HG03575 (cell line): ENCODE measurements around the gene GALNT1.

Experiments used
- ATAC-seq: cut with Tn5 transposase; IDR thresholded peaks from one replicate; pipeline ENCODE4 v1.9.1; 2021; ENCODE audit not compliant: unreplicated experiment, insufficient number of reproducible peaks, low FRiP score; ENCODE audit errors: extremely low read depth

Gene GALNT1

GRCh38 chr18:35580701-35581539 is 620 bp upstream of the GALNT1 start:
- no peak for ATAC-seq

GRCh38 chr18:35581898-35582641 is 530 bp downstream of the GALNT1 start:
- no peak for ATAC-seq

- ATAC-seq = no peak
Observed at GRCh38 chr18:35582899-35583558, 1.5 kb downstream of the GALNT1 start.

- no peak for ATAC-seq
Observed at GRCh38 chr18:35584735-35585134, 3.2 kb downstream of the GALNT1 start.

- ATAC-seq = no peak
Observed at GRCh38 chr18:35585608-35586007, 4.1 kb downstream of the GALNT1 start.

- ATAC-seq = no peak
Observed at GRCh38 chr18:35588122-35588521, 6.6 kb downstream of the GALNT1 start.

GRCh38 chr18:35588995-35589394 is 7.5 kb downstream of the GALNT1 start:
- ATAC-seq = no peak

- no peak for ATAC-seq
Observed at GRCh38 chr18:35589546-35589945, 8.0 kb downstream of the GALNT1 start.

- no peak for ATAC-seq
Observed at GRCh38 chr18:35590935-35591334, 9.4 kb downstream of the GALNT1 start.

- peak; percentile 85 for ATAC-seq
Observed at GRCh38 chr18:35592298-35592697, 10.8 kb downstream of the GALNT1 start.

GRCh38 chr18:35593859-35594258 is 12.3 kb downstream of the GALNT1 start:
- no peak for ATAC-seq

- ATAC-seq = no peak
Observed at GRCh38 chr18:35597758-35598157, 16.2 kb downstream of the GALNT1 start.

GRCh38 chr18:35602193-35602820 is 20.8 kb downstream of the GALNT1 start:
- ATAC-seq = no peak

GRCh38 chr18:35603008-35603407 is 21.5 kb downstream of the GALNT1 start:
- no peak for ATAC-seq

GRCh38 chr18:35603528-35603927 is 22.0 kb downstream of the GALNT1 start:
- no peak for ATAC-seq

GRCh38 chr18:35604369-35604768 is 22.8 kb downstream of the GALNT1 start:
- no peak for ATAC-seq

- no peak for ATAC-seq
Observed at GRCh38 chr18:35605686-35606417, 24.3 kb downstream of the GALNT1 start.

GRCh38 chr18:35609236-35609635 is 27.7 kb downstream of the GALNT1 start:
- ATAC-seq = no peak

GRCh38 chr18:35610089-35610488 is 28.5 kb downstream of the GALNT1 start:
- ATAC-seq = no peak
